ENCODE results near the gene NT5DC3. TPM values are rescaled to one million over a fixed set of nuclear protein-coding genes. Genes with fewer than 3 reads are reported as not detected.

NT5DC3 gene
- total RNA-seq, 3 donors from 2014 or later (not counting 1 experiment from before 2014, with no cell fraction given) = 1.1 to 2.1 (median 1.4) TPM

DNA sequence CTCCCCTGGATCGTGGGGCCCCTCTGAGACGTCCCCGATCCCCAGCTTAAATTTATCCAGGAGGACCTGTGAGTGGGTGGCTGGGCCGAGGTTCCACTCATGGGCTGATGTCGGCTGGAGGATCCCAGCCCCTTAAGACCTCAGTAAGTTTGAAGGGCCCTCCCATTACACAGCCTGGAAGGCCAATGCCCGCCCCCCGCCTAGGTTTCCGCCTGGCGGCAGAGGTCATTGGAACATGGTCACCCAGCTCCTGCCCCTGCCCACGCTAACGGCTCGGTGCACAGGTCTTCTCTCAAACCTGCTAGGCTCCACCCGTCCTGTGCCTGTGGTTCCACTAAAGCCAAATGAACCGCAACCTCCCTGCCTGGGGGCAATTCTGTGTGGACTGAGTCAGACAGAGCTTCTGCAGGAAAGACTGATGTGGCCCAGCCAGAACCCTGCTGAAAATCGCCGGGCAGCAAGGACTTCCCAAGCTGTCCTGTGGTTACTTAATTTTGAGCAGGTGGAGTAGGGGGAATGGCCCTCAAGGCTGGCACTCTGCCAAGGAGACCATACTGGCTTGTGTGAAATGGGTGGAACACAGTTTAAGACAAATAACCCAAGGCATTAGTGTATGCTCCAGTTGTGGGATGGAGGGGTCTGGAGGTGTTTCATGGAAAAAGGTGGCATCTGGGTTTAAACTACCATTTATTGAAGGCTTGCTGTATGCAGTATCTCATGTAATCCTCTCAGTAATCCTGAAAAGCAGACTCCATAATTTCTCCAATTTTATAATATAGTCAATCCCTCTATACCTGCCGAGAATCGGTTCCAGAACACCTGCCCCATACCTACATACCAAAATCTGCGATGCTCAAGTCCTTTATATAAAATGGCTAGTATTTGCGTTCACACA is 903 bp upstream of the NT5DC3 start:
- no peaks in the 10 kb centered on the region for H3K9me3 Mint-ChIP-seq
- peak overlapping the region; percentile 78 to 79 for H3K27ac Mint-ChIP-seq

DNA sequence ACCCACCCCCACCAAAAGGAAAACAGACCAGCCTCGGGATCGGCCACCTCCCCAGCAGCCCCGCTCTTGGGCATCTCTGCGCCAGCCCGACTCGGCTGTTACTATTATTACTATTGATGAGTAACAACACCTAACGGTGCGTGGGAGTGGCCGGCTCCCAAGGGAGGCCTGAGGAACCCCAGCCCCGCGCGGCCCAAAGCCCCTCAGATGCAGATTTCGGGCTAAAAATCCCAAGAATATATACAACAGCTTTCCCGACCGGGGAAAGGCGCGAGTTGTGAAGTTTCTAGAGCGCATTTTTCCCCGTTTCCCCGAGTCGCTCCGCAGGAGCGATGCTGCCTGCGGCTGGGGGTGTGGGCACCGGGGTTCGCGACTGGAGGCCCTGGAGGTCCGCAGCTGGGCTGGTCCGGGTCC is 565 bp downstream of the NT5DC3 start:
- no peaks in the 10 kb centered on the region for H3K9me3 Mint-ChIP-seq
- 1% methylated on average over 29 of the region's 29 CpGs for WGBS (ENCODE audit: insufficient coverage)
- no peak for DNase-seq
- no peaks in the 10 kb centered on the region for H3K27me3 ChIP-seq (ENCODE audit: control insufficient read depth, insufficient read depth, low read length)
- ATAC-seq = no peak
- H3K27ac ChIP-seq (ENCODE audit: low read length) = no peak overlapping the region
- H3K4me1 ChIP-seq (ENCODE audit: control insufficient read depth, insufficient read depth, low read length) = peaks cover 19% of the 10 kb centered on the region
- no peaks in the 10 kb centered on the region for H3K36me3 Mint-ChIP-seq
- intact Hi-C loops (cut with micrococcal nuclease) = loop anchor here (5.0 kb wide), 1 partner anchor 117 kb away; a partner anchor contains a TSS
- peak overlapping the region; percentile 50 for H3K4me3 ChIP-seq (ENCODE audit: low read length)
- TF ChIP-seq, protein P1, sequence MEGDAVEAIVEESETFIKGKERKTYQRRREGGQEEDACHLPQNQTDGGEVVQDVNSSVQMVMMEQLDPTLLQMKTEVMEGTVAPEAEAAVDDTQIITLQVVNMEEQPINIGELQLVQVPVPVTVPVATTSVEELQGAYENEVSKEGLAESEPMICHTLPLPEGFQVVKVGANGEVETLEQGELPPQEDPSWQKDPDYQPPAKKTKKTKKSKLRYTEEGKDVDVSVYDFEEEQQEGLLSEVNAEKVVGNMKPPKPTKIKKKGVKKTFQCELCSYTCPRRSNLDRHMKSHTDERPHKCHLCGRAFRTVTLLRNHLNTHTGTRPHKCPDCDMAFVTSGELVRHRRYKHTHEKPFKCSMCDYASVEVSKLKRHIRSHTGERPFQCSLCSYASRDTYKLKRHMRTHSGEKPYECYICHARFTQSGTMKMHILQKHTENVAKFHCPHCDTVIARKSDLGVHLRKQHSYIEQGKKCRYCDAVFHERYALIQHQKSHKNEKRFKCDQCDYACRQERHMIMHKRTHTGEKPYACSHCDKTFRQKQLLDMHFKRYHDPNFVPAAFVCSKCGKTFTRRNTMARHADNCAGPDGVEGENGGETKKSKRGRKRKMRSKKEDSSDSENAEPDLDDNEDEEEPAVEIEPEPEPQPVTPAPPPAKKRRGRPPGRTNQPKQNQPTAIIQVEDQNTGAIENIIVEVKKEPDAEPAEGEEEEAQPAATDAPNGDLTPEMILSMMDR (IDR thresholded peaks at IDR 0.05) = no peak
- H3K4me1 Mint-ChIP-seq = peaks cover 15 to 18% of the 10 kb centered on the region in 2 donors
- no peaks in the 10 kb centered on the region for H3K9me3 ChIP-seq (ENCODE audit: control insufficient read depth, insufficient read depth, low read length)
- peaks cover 0 to 16% of the 10 kb centered on the region in 2 donors for H3K27me3 Mint-ChIP-seq (ENCODE audit: low read depth in 2 of 2)
- peak overlapping the region; percentile 93 for H3K4me3 Mint-ChIP-seq
- H3K36me3 ChIP-seq (ENCODE audit: control insufficient read depth, insufficient read depth, low read length) = no peaks in the 10 kb centered on the region
- H3K27ac Mint-ChIP-seq = peak overlapping the region in 1 of 2 donors; percentile 79

More for the DNA sequence above, 903 bp upstream of the NT5DC3 start:
- peak overlapping the region; percentile 88 for H3K4me3 Mint-ChIP-seq
- peak; percentile 39 to 52 for DNase-seq
- WGBS (ENCODE audit: insufficient coverage) = 34% methylated on average over 20 of the region's 20 CpGs
- Histone ChIP-seq H3K27ac (ENCODE audit: low read length) (peak overlapping the region; percentile 48), H3K4me1 (ENCODE audit: control insufficient read depth, insufficient read depth, low read length) (peaks cover 19% of the 10 kb centered on the region), H3K36me3 (ENCODE audit: control insufficient read depth, insufficient read depth, low read length) (no peaks in the 10 kb centered on the region), H3K9me3 (ENCODE audit: control insufficient read depth, insufficient read depth, low read length) (no peaks in the 10 kb centered on the region), H3K27me3 (ENCODE audit: control insufficient read depth, insufficient read depth, low read length) (no peaks in the 10 kb centered on the region), H3K4me3 (ENCODE audit: low read length) (peak overlapping the region; percentile 33)
- peaks cover 15 to 18% of the 10 kb centered on the region in 2 donors for H3K4me1 Mint-ChIP-seq
- TF ChIP-seq, protein P1 (IDR thresholded peaks at IDR 0.05) = no peak
- intact Hi-C loops (cut with micrococcal nuclease) = loop anchor here (5.0 kb wide), 1 partner anchor 115 kb away; a partner anchor contains a TSS
- peak; percentile 19 to 36 (median 29) for ATAC-seq
- peaks cover 0 to 14% of the 10 kb centered on the region in 2 donors for H3K27me3 Mint-ChIP-seq (ENCODE audit: low read depth in 2 of 2)
- H3K36me3 Mint-ChIP-seq = no peaks in the 10 kb centered on the region

DNA sequence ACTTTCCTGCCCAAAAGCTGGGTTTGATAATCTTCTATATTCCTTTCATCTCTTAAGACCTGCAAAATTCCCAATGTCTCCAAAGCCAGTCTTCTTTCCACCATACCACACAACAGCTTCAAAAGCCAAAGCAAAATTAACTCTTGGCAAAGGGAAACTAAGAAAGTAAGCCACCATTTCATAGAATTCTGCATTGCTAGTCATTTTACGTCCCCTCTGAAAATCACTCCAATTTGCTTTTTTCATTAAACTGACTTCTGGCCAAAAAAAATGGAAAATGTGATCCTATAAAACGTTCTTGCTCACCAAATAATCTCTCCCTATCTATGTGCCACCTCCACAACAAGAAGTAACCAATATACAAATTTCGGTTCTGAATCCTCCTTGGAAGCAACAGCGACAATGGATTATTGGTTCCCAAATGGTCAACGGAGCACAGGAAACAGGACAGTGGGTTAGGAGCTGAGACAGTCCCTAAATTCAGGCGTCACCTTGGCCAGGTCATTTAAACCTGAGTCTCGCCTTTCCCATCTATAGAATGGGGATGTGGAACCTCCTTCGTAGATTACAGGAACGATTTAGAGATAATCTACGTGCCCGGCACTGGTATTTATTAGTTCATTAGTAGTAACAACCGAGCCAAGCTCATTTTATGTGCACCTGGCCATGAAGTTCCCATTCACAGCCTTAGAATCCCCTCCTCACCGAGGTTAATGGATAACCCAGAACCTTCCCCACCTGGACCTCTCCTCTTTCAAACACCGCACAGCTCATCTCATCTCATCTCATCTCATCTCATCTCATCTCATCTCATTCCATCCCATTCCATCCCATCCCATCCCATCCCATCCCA is 1.2 kb downstream of the NT5DC3 start:
- ATAC-seq = no peak
- peak overlapping the region in 1 of 2 donors; percentile 79 for H3K27ac Mint-ChIP-seq

More for the DNA sequence above, 1.2 kb downstream of the NT5DC3 start:
- Histone ChIP-seq H3K4me1 (ENCODE audit: control insufficient read depth, insufficient read depth, low read length) (peaks cover 19% of the 10 kb centered on the region), H3K27ac (ENCODE audit: low read length) (no peak overlapping the region), H3K9me3 (ENCODE audit: control insufficient read depth, insufficient read depth, low read length) (no peaks in the 10 kb centered on the region), H3K36me3 (ENCODE audit: control insufficient read depth, insufficient read depth, low read length) (no peaks in the 10 kb centered on the region), H3K27me3 (ENCODE audit: control insufficient read depth, insufficient read depth, low read length) (no peaks in the 10 kb centered on the region), H3K4me3 (ENCODE audit: low read length) (peak overlapping the region; percentile 50)
- WGBS (ENCODE audit: insufficient coverage) = 82% methylated on average over 14 of the region's 14 CpGs
- intact Hi-C loops (cut with micrococcal nuclease) = loop anchor here (5.0 kb wide), 1 partner anchor 117 kb away; a partner anchor contains a TSS
- H3K36me3 Mint-ChIP-seq = no peaks in the 10 kb centered on the region
- H3K9me3 Mint-ChIP-seq = no peaks in the 10 kb centered on the region
- TF ChIP-seq, protein P1 (IDR thresholded peaks at IDR 0.05) = no peak
- H3K4me1 Mint-ChIP-seq = peaks cover 15 to 18% of the 10 kb centered on the region in 2 donors
- H3K27me3 Mint-ChIP-seq (ENCODE audit: low read depth in 2 of 2) = peaks cover 0 to 16% of the 10 kb centered on the region in 2 donors
- DNase-seq = no peak
- H3K4me3 Mint-ChIP-seq = peak overlapping the region; percentile 93
